ENCODE data around the gene LRATD1. TPM values are rescaled to one million over a fixed set of nuclear protein-coding genes. Genes with fewer than 3 reads are reported as not detected.

LRATD1 gene
- total RNA-seq, 1 donor from 2014 or later: not detected

GRCh38 chr2:14615760-14616159 is 16.8 kb upstream of the LRATD1 start:
- DNase-seq (ENCODE audit: extremely low spot score, unreplicated experiment): no peak
- Mint-ChIP-seq H3K27me3 (ENCODE audit: unreplicated experiment) (no peaks in the 10 kb centered on the region), H3K4me1 (ENCODE audit: unreplicated experiment) (no peaks in the 10 kb centered on the region), H3K36me3 (ENCODE audit: unreplicated experiment) (no peaks in the 10 kb centered on the region), H3K9me3 (ENCODE audit: unreplicated experiment) (no peaks in the 10 kb centered on the region), H3K4me3 (ENCODE audit: unreplicated experiment) (no peak overlapping the region), H3K27ac (ENCODE audit: unreplicated experiment) (no peak overlapping the region)
- TF ChIP-seq, protein P1, sequence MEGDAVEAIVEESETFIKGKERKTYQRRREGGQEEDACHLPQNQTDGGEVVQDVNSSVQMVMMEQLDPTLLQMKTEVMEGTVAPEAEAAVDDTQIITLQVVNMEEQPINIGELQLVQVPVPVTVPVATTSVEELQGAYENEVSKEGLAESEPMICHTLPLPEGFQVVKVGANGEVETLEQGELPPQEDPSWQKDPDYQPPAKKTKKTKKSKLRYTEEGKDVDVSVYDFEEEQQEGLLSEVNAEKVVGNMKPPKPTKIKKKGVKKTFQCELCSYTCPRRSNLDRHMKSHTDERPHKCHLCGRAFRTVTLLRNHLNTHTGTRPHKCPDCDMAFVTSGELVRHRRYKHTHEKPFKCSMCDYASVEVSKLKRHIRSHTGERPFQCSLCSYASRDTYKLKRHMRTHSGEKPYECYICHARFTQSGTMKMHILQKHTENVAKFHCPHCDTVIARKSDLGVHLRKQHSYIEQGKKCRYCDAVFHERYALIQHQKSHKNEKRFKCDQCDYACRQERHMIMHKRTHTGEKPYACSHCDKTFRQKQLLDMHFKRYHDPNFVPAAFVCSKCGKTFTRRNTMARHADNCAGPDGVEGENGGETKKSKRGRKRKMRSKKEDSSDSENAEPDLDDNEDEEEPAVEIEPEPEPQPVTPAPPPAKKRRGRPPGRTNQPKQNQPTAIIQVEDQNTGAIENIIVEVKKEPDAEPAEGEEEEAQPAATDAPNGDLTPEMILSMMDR (IDR thresholded peaks at IDR 0.05): no peak

GRCh38 chr2:14616342-14616741 is 16.2 kb upstream of the LRATD1 start:
- DNase-seq (ENCODE audit: extremely low spot score, unreplicated experiment): no peak
- Mint-ChIP-seq H3K36me3 (ENCODE audit: unreplicated experiment) (no peaks in the 10 kb centered on the region), H3K4me1 (ENCODE audit: unreplicated experiment) (no peaks in the 10 kb centered on the region), H3K4me3 (ENCODE audit: unreplicated experiment) (no peak overlapping the region), H3K27me3 (ENCODE audit: unreplicated experiment) (no peaks in the 10 kb centered on the region), H3K27ac (ENCODE audit: unreplicated experiment) (no peak overlapping the region), H3K9me3 (ENCODE audit: unreplicated experiment) (no peaks in the 10 kb centered on the region)
- TF ChIP-seq, protein P1 (IDR thresholded peaks at IDR 0.05): no peak

- Mint-ChIP-seq H3K4me1 (ENCODE audit: unreplicated experiment) (no peaks in the 10 kb centered on the region), H3K27ac (ENCODE audit: unreplicated experiment) (no peak overlapping the region), H3K36me3 (ENCODE audit: unreplicated experiment) (no peaks in the 10 kb centered on the region), H3K4me3 (ENCODE audit: unreplicated experiment) (no peak overlapping the region), H3K27me3 (ENCODE audit: unreplicated experiment) (no peaks in the 10 kb centered on the region), H3K9me3 (ENCODE audit: unreplicated experiment) (no peaks in the 10 kb centered on the region)
- TF ChIP-seq, protein P1 (IDR thresholded peaks at IDR 0.05): no peak
- no peak for DNase-seq (ENCODE audit: extremely low spot score, unreplicated experiment)
Observed at GRCh38 chr2:14616950-14617349, 15.6 kb upstream of the LRATD1 start.

GRCh38 chr2:14619441-14619840 is 13.1 kb upstream of the LRATD1 start:
- no peaks in the 10 kb centered on the region for H3K9me3 Mint-ChIP-seq (ENCODE audit: unreplicated experiment)
- H3K27ac Mint-ChIP-seq (ENCODE audit: unreplicated experiment): no peak overlapping the region
- H3K4me3 Mint-ChIP-seq (ENCODE audit: unreplicated experiment): no peak overlapping the region
- no peaks in the 10 kb centered on the region for H3K27me3 Mint-ChIP-seq (ENCODE audit: unreplicated experiment)
- no peaks in the 10 kb centered on the region for H3K4me1 Mint-ChIP-seq (ENCODE audit: unreplicated experiment)
- no peaks in the 10 kb centered on the region for H3K36me3 Mint-ChIP-seq (ENCODE audit: unreplicated experiment)
- TF ChIP-seq, protein P1 (IDR thresholded peaks at IDR 0.05): no peak
- DNase-seq (ENCODE audit: extremely low spot score, unreplicated experiment): no peak

- no peak overlapping the region for H3K27ac Mint-ChIP-seq (ENCODE audit: unreplicated experiment)
Observed at GRCh38 chr2:14621114-14621513, 11.4 kb upstream of the LRATD1 start.

More at GRCh38 chr2:14621114-14621513, 11.4 kb upstream of the LRATD1 start:
- no peak for DNase-seq (ENCODE audit: extremely low spot score, unreplicated experiment)
- H3K27me3 Mint-ChIP-seq (ENCODE audit: unreplicated experiment): no peaks in the 10 kb centered on the region
- H3K4me3 Mint-ChIP-seq (ENCODE audit: unreplicated experiment): no peak overlapping the region
- H3K4me1 Mint-ChIP-seq (ENCODE audit: unreplicated experiment): no peaks in the 10 kb centered on the region
- TF ChIP-seq, protein P1 (IDR thresholded peaks at IDR 0.05): no peak
- no peaks in the 10 kb centered on the region for H3K9me3 Mint-ChIP-seq (ENCODE audit: unreplicated experiment)
- no peaks in the 10 kb centered on the region for H3K36me3 Mint-ChIP-seq (ENCODE audit: unreplicated experiment)
